Uterus (tissue), 4 donors: ENCODE measurements around the gene ICAM5. TPM values are rescaled to one million over a fixed set of nuclear protein-coding genes. Genes with fewer than 3 reads are reported as not detected.

Experiments
- DNase-seq, 2 donors: peaks; one replicate each; pipeline ENCODE4 v3.0.0-alpha.2; 2019 to 2020
- H3K27ac ChIP-seq, 2 donors: fragments of 200-600 bp; sonication (generic); 1 replicate in 1 of 2; 2 replicates in 1 of 2; pipeline ENCODE4 v1.5.1; 2016 to 2018
- H3K27me3 ChIP-seq, 2 donors: fragments of 200-600 bp; sonication (generic); one replicate each; pipeline ENCODE4 v1.5.1; 2018 to 2019; ENCODE audit warnings: control low read depth in 1 of 2
- H3K36me3 ChIP-seq, 2 donors: fragments of 200-600 bp; sonication (generic); one replicate each; pipeline ENCODE4 v1.5.1; 2019; ENCODE audit warnings: control low read depth in 1 of 2
- H3K4me1 ChIP-seq, 2 donors: fragments of 200-600 bp; sonication (generic); one replicate each; pipeline ENCODE4 v1.5.1; 2018 to 2019; ENCODE audit warnings: control low read depth in 1 of 2
- H3K4me3 ChIP-seq, 2 donors: fragments of 200-600 bp; sonication (generic); 1 replicate in 1 of 2; 2 replicates in 1 of 2; pipeline ENCODE4 v1.5.1; 2018 to 2019; ENCODE audit warnings: mild to moderate bottlenecking in 1 of 2
- H3K9me3 ChIP-seq, 2 donors: fragments of 200-600 bp; sonication (generic); one replicate each; pipeline ENCODE4 v1.5.1; 2019; ENCODE audit warnings: control low read depth in 1 of 2
- POLR2A ChIP-seq, 2 donors: fragments of 450-650 bp; IDR thresholded peaks; one replicate each; pipeline ENCODE4 v1.6.1; 2016; ENCODE audit warnings: antibody characterized with exemption in 2 of 2, mild to moderate bottlenecking in 1 of 2, moderate library complexity in 1 of 2
- intact Hi-C: fragments of 100-400 bp; cut with DNase I; formaldehyde crosslinking; loops from one replicate; pipeline ENCODE4 v1.15.1; 2023; ENCODE audit warnings: low total_unique reads
- total RNA-seq, 4 donors: library from RNA; depleted of rRNA in 3 of 4; stranded (reverse); fragments of >200 nt in 3 of 4; gene quantifications; one replicate each; pipeline versions ENCODE4 v1.1.0 to v1.2.4, GENCODE V29; 2014 to 2023
- TF ChIP-seq, protein P1 (sequence below), 4 experiments: fragments of 200-600 bp in 2 of 4; fragments of 450-650 bp in 2 of 4; sonication (generic) in 2 of 4; IDR thresholded peaks; one replicate each; pipeline ENCODE4 v1.5.1; 2016 to 2019; ENCODE audit warnings: antibody characterized with exemption in 4 of 4, mild to moderate bottlenecking in 2 of 4, moderate library complexity in 1 of 4
- donor health status: DM: yes; HTN: yes; CAD: no.

The ICAM5 gene
- total RNA-seq, 4 donors from 2014 or later = 0.07 to 0.88 (median 0.29) TPM; not detected in 1

- peaks cover 0 to 10% of the 10 kb centered on the region in 2 donors for H3K4me1 ChIP-seq
- no peaks in the 10 kb centered on the region for H3K9me3 ChIP-seq
- TF ChIP-seq POLR2A (IDR thresholded peaks at IDR 0.05) = no peak
- TF ChIP-seq, protein P1, sequence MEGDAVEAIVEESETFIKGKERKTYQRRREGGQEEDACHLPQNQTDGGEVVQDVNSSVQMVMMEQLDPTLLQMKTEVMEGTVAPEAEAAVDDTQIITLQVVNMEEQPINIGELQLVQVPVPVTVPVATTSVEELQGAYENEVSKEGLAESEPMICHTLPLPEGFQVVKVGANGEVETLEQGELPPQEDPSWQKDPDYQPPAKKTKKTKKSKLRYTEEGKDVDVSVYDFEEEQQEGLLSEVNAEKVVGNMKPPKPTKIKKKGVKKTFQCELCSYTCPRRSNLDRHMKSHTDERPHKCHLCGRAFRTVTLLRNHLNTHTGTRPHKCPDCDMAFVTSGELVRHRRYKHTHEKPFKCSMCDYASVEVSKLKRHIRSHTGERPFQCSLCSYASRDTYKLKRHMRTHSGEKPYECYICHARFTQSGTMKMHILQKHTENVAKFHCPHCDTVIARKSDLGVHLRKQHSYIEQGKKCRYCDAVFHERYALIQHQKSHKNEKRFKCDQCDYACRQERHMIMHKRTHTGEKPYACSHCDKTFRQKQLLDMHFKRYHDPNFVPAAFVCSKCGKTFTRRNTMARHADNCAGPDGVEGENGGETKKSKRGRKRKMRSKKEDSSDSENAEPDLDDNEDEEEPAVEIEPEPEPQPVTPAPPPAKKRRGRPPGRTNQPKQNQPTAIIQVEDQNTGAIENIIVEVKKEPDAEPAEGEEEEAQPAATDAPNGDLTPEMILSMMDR (IDR thresholded peaks at IDR 0.05) = no peak
- no peak overlapping the region for H3K27ac ChIP-seq
- DNase-seq = no peak
- no peak overlapping the region for H3K4me3 ChIP-seq
- H3K27me3 ChIP-seq = peaks cover 19 to 24% of the 10 kb centered on the region in 2 donors
- intact Hi-C loops = no loop called here
- H3K36me3 ChIP-seq = no peaks in the 10 kb centered on the region
Observed at GRCh38 chr19:10284960-10285278, 4.8 kb upstream of the ICAM5 start.

DNA sequence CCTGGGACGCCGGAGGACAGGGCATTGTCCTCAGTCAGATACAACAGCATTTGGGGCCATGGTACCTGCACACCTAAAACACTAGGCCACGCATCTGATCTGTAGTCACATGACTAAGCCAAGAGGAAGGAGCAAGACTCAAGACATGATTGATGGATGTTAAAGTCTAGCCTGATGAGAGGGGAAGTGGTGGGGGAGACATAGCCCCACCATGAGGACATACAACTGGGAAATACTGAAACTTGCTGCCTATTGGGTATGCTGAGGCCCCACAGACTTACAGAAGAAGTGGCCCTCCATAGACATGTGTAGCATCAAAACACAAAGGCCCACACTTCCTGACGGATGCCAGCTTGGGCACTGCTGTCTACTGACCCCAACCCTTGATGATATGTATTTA is 4.4 kb upstream of the ICAM5 start:
- DNase-seq = no peak
- H3K4me1 ChIP-seq = peaks cover 0 to 12% of the 10 kb centered on the region in 2 donors
- TF ChIP-seq POLR2A (IDR thresholded peaks at IDR 0.05) = no peak
- TF ChIP-seq, protein P1 (IDR thresholded peaks at IDR 0.05) = no peak
- no peaks in the 10 kb centered on the region for H3K9me3 ChIP-seq
- no peak overlapping the region for H3K4me3 ChIP-seq
- intact Hi-C loops = no loop called here
- H3K27ac ChIP-seq = no peak overlapping the region
- H3K27me3 ChIP-seq = peaks cover 22 to 24% of the 10 kb centered on the region in 2 donors
- no peaks in the 10 kb centered on the region for H3K36me3 ChIP-seq

- no peak within 1 kb of the TSS for H3K4me3 ChIP-seq
- H3K27ac ChIP-seq = no peak within 1 kb of the TSS
- no peaks in the 10 kb centered on the region for H3K36me3 ChIP-seq
- peaks cover 0 to 26% of the 10 kb centered on the region in 2 donors for H3K4me1 ChIP-seq
- H3K27me3 ChIP-seq = peaks cover 31 to 32% of the 10 kb centered on the region in 2 donors
- H3K9me3 ChIP-seq = no peaks in the 10 kb centered on the region
- TF ChIP-seq POLR2A (IDR thresholded peaks at IDR 0.05) = no peak
- TF ChIP-seq, protein P1 (IDR thresholded peaks at IDR 0.05) = no peak
- intact Hi-C loops = no loop called here
- DNase-seq = peak; percentile 45 to 48
Observed at GRCh38 chr19:10286803-10287737, 2.7 kb upstream of the ICAM5 start, which contains the start of gene ICAM4. ICAM4 (plus strand) TSS chr19:10286955; CDS start chr19:10287013, 58 bp downstream.

DNA sequence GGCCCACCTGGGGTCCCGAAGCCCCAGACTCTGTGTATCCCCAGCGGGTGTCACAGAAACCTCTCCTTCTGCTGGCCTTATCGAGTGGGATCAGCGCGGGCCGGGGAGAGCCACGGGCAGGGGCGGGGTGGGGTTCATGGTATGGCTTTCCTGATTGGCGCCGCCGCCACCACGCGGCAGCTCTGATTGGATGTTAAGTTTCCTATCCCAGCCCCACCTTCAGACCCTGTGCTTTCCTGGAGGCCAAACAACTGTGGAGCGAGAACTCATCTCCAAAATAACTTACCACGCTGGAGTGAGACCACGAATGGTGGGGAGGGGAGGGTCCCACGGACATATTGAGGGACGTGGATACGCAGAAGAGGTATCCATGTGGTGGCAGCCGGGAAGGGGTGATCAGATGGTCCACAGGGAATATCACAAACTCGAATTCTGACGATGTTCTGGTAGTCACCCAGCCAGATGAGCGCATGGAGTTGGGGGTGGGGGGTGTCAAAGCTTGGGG is 1.0 kb upstream of the ICAM5 start:
- intact Hi-C loops = no loop called here
- peaks cover 0 to 31% of the 10 kb centered on the region in 2 donors for H3K4me1 ChIP-seq
- H3K4me3 ChIP-seq = no peak overlapping the region
- no peaks in the 10 kb centered on the region for H3K9me3 ChIP-seq
- TF ChIP-seq POLR2A (IDR thresholded peaks at IDR 0.05) = no peak
- TF ChIP-seq, protein P1 (IDR thresholded peaks at IDR 0.05) = no peak
- peaks cover 36 to 48% of the 10 kb centered on the region in 2 donors for H3K27me3 ChIP-seq
- no peak overlapping the region for H3K27ac ChIP-seq
- no peaks in the 10 kb centered on the region for H3K36me3 ChIP-seq
- no peak for DNase-seq
